Smooth muscle cell (in vitro differentiated cells): ENCODE results near the gene EIF3M. TPM values are rescaled to one million over a fixed set of nuclear protein-coding genes. Genes with fewer than 3 reads are reported as not detected.

ENCODE experiments used
- DNase-seq: peaks from one replicate; lab custom pipeline; 2025; ENCODE audit not compliant: unreplicated experiment; lab: John Stamatoyannopoulos, UW
- H2AFZ ChIP-seq: fragments of 200-600 bp; sonication (generic); 2 replicates; pipeline ENCODE4 v1.6.0; 2016; ENCODE audit warnings: antibody characterized with exemption, low read depth, mild to moderate bottlenecking
- H3F3A ChIP-seq: fragments of 200-600 bp; sonication (generic); 2 replicates; pipeline ENCODE4 v1.6.0; 2017; ENCODE audit warnings: antibody characterized with exemption, low read depth
- H3K27ac ChIP-seq: fragments of 200-600 bp; sonication (generic); 2 replicates; pipeline ENCODE4 v1.5.1; 2016; ENCODE audit warnings: low read depth, mild to moderate bottlenecking
- H3K27me3 ChIP-seq: fragments of 200-600 bp; sonication (generic); 2 replicates; pipeline ENCODE4 v1.6.1; 2016; ENCODE audit warnings: low read depth, mild to moderate bottlenecking
- H3K36me3 ChIP-seq: fragments of 200-600 bp; sonication (generic); 2 replicates; pipeline ENCODE4 v1.5.1; 2016; ENCODE audit warnings: low read depth
- H3K4me1 ChIP-seq: fragments of 200-600 bp; sonication (generic); 2 replicates; pipeline ENCODE4 v1.5.1; 2016; ENCODE audit warnings: low read depth
- H3K4me2 ChIP-seq: fragments of 200-600 bp; sonication (generic); 2 replicates; pipeline ENCODE4 v1.6.0; 2016; ENCODE audit warnings: mild to moderate bottlenecking
- H3K4me3 ChIP-seq: fragments of 200-600 bp; sonication (generic); 2 replicates; pipeline ENCODE4 v1.5.1; 2016; ENCODE audit warnings: mild to moderate bottlenecking
- H3K79me2 ChIP-seq: fragments of 200-600 bp; sonication (generic); 2 replicates; pipeline ENCODE4 v1.6.0; 2016; ENCODE audit warnings: low read depth, mild to moderate bottlenecking
- H3K9ac ChIP-seq: fragments of 200-600 bp; sonication (generic); 2 replicates; pipeline ENCODE4 v1.6.0; 2016; ENCODE audit warnings: low read depth
- H3K9me3 ChIP-seq: fragments of 200-600 bp; sonication (generic); replicated peaks from 2 replicates; pipeline ENCODE4 v1.5.1; 2016; ENCODE audit warnings: low read depth
- H4K20me1 ChIP-seq: fragments of 200-600 bp; sonication (generic); 2 replicates; pipeline ENCODE4 v1.6.0; 2016; ENCODE audit warnings: low read depth
- CTCF ChIP-seq: fragments of 200-600 bp; sonication (generic); IDR thresholded peaks from 2 replicates; pipeline ENCODE4 v1.5.1; 2017; ENCODE audit warnings: borderline replicate concordance, mild to moderate bottlenecking, antibody characterized with exemption; ENCODE audit not compliant: insufficient read depth, poor library complexity, severe bottlenecking
- WGBS: methylation state at CpG from one replicate; pipeline ENCODE4 v1.1.7; 2016; ENCODE audit warnings: low lambda C conversion rate; 5-methylcytosine and 5-hydroxymethylcytosine counted together
- polyA plus RNA-seq: library from polyadenylated mRNA; unstranded; fragments of >200 nt; fragmentation: Nextera tagmentation; extraction: Ambion mirVana; gene quantifications from 2 replicates; pipeline ENCODE4 v1.2.1, GENCODE V29; 2016
- total RNA-seq: library from RNA; depleted of rRNA; stranded (reverse); fragments of >200 nt; gene quantifications from 2 replicates; pipeline ENCODE4 v1.2.3, GENCODE V29; 2014

The EIF3M gene
- total and polyA plus RNA-seq, 2 experiments from 2014 or later, result 193 to 539 TPM

GRCh38 chr11:32610797-32611352 lies 27.2 kb downstream of the EIF3M start:
- H2AFZ ChIP-seq, result no peak overlapping the region
- no peaks in the 10 kb centered on the region for H3K4me1 ChIP-seq
- H3K36me3 ChIP-seq, result no peaks in the 10 kb centered on the region
- no peak for DNase-seq
- 91% methylated on average over 3 of the region's 3 CpGs for WGBS
- no peak overlapping the region for H3K4me3 ChIP-seq
- H4K20me1 ChIP-seq, result no peaks in the 10 kb centered on the region
- H3K27me3 ChIP-seq, result no peaks in the 10 kb centered on the region
- H3F3A ChIP-seq, result no peaks in the 10 kb centered on the region
- H3K27ac ChIP-seq, result no peak overlapping the region
- TF ChIP-seq CTCF, result no peak
- H3K9ac ChIP-seq, result no peak overlapping the region
- no peak overlapping the region for H3K4me2 ChIP-seq
- H3K9me3 ChIP-seq, result no peaks in the 10 kb centered on the region
- H3K79me2 ChIP-seq, result no peaks in the 10 kb centered on the region

GRCh38 chr11:32613500-32614151 lies 30.0 kb downstream of the EIF3M start:
- no peaks in the 10 kb centered on the region for H3K79me2 ChIP-seq
- 95% methylated on average over 4 of the region's 4 CpGs for WGBS
- no peak for DNase-seq
- H3K4me2 ChIP-seq, result no peak overlapping the region
- H3K9me3 ChIP-seq, result no peaks in the 10 kb centered on the region
- H3K27me3 ChIP-seq, result no peaks in the 10 kb centered on the region
- H3F3A ChIP-seq, result no peaks in the 10 kb centered on the region
- no peak overlapping the region for H2AFZ ChIP-seq
- H3K9ac ChIP-seq, result no peak overlapping the region
- no peak for TF ChIP-seq CTCF
- no peaks in the 10 kb centered on the region for H3K4me1 ChIP-seq
- H3K36me3 ChIP-seq, result no peaks in the 10 kb centered on the region
- H3K27ac ChIP-seq, result no peak overlapping the region
- no peaks in the 10 kb centered on the region for H4K20me1 ChIP-seq
- H3K4me3 ChIP-seq, result no peak overlapping the region

- Histone ChIP-seq H3F3A (no peaks in the 10 kb centered on the region), H3K27me3 (no peaks in the 10 kb centered on the region), H3K9ac (no peak overlapping the region), H3K27ac (no peak overlapping the region), H3K4me1 (no peaks in the 10 kb centered on the region), H3K4me2 (no peak overlapping the region), H3K36me3 (no peaks in the 10 kb centered on the region), H4K20me1 (no peaks in the 10 kb centered on the region), H3K79me2 (no peaks in the 10 kb centered on the region), H2AFZ (no peak overlapping the region), H3K4me3 (no peak overlapping the region), H3K9me3 (no peaks in the 10 kb centered on the region)
- DNase-seq, result no peak
- TF ChIP-seq CTCF, result peak; percentile 29
These were observed 31.8 kb downstream of the EIF3M start for GRCh38 chr11:32615422-32615821.

GRCh38 chr11:32616903-32617302 lies 33.3 kb downstream of the EIF3M start:
- Histone ChIP-seq H3K9ac (no peak overlapping the region), H3K36me3 (no peaks in the 10 kb centered on the region), H3K79me2 (no peaks in the 10 kb centered on the region), H3K27me3 (no peaks in the 10 kb centered on the region), H3K4me1 (no peaks in the 10 kb centered on the region), H2AFZ (no peak overlapping the region), H3K9me3 (no peaks in the 10 kb centered on the region), H4K20me1 (no peaks in the 10 kb centered on the region), H3K4me3 (no peak overlapping the region), H3K4me2 (no peak overlapping the region), H3K27ac (no peak overlapping the region), H3F3A (no peaks in the 10 kb centered on the region)
- 85% methylated on average over 4 of the region's 4 CpGs for WGBS
- no peak for TF ChIP-seq CTCF
- DNase-seq, result no peak
